ENCODE measurements around the gene B3GLCT.
A peak's percentile ranks its signal among the peaks of the same experiment; 100 is the strongest.
"Not testable (repeated sequence)": the region's sequence is repeated elsewhere in the genome, so short reads cannot be mapped to it uniquely, and the experiment has no call there.

Gene B3GLCT

DNA sequence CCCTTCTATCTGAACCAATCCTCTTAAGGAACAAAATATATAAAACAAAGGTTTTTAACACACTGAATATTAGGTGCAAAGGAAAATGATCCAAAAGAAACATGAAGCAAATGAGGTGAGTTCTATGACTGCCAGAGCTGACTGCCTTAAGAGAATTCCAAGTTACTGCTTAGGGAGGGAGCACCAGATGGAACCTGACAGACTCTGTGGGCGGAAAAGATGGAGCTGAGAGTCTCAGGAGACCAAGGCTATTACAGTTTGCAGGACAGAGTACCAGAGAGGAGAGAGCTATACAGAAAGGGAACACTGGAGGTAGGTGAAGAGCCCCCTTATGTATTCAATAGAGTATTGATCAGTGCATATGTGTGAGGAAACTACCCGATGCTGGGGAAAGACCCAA is 87.2 kb downstream of the B3GLCT start:
- peak in 1 of 2 experiments; percentile 41 for DNase-seq

- DNase-seq: no peak
Measured at GRCh38 chr13:31301119-31301518, 101.3 kb downstream of the B3GLCT start.

GRCh38 chr13:31310356-31310755 is 110.6 kb downstream of the B3GLCT start:
- DNase-seq: no peak

DNA sequence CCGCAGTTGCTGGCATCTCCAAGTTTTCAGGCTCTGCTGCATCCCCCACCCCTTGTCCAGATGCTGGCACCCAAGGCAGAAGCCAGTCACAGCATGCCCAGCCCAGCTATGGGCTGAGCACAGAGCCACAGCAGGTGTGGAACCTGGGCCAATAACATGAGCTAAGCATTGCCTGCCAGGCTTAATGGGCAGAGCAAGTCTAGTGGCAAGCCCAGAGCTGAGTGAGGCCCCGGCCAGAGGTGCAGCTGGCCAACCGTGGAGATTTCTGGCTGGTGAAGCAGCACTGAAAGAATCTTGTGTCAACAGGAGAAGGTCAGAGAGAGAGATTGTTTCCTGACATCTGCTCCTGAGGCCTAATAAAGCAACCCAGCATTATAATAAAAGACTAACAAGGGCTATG is 111.0 kb downstream of the B3GLCT start:
- DNase-seq: no peak

GRCh38 chr13:31311921-31312320 is 112.1 kb downstream of the B3GLCT start:
- no peak for DNase-seq

GRCh38 chr13:31314961-31315360 is 115.2 kb downstream of the B3GLCT start:
- no peak for DNase-seq

GRCh38 chr13:31320946-31321345 is 121.2 kb downstream of the B3GLCT start:
- no peak for DNase-seq

GRCh38 chr13:31321457-31321856 is 121.7 kb downstream of the B3GLCT start:
- DNase-seq: no peak

DNA sequence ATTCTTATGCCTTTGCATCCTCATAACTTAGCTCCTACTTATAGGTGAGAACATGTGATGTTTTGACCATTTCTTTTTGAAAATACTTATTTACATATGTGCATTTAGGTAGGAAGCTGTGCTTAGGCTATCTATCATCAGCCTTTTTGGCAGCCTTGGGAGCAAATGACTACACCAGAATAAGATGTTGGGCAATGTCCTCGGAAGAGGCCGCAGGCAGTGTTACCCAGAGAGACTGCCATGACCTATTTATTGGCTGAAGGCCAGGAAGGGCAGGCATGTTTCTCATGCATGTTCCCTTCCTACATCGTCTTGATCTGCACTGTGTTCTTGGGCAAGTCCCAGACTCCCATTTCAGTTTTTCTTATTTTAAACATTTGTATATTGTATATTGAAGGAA is 122.3 kb downstream of the B3GLCT start:
- DNase-seq: no peak

DNA sequence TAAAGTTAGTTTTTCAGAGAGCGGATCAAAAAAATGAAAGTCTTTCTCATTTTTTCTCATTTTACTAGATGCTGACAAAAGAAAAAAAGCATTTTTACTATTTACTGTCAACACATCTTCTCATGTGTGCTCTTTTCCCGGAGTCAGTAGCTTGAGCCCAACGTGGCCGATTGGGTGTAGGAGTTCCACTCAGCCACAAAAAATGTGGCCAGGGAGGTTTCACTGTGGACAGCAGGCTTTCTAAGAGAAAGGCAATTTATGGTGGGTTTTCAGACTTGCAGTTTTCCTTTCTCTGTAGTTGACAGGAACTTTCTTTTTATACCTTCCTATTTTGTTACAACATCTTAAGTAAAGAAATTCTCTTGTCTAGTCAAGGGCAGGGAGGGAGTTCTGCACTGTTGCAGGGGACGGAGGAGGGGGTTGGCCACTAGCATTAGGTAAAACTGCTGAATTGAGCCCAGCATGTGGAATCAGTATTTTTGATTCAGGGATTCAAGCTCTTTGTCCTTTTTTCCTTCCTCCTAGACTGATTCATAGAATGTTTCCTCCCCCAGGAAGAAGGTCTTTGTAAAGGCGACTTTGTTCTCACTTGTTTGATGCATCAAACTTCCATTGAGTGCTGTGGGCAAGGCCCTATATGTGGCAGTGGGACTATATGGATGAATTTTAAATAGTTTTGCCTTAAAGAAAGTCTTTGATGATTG is 123.1 kb downstream of the B3GLCT start:
- no peak for DNase-seq

GRCh38 chr13:31327182-31327860 is 127.5 kb downstream of the B3GLCT start:
- no peak for DNase-seq

DNA sequence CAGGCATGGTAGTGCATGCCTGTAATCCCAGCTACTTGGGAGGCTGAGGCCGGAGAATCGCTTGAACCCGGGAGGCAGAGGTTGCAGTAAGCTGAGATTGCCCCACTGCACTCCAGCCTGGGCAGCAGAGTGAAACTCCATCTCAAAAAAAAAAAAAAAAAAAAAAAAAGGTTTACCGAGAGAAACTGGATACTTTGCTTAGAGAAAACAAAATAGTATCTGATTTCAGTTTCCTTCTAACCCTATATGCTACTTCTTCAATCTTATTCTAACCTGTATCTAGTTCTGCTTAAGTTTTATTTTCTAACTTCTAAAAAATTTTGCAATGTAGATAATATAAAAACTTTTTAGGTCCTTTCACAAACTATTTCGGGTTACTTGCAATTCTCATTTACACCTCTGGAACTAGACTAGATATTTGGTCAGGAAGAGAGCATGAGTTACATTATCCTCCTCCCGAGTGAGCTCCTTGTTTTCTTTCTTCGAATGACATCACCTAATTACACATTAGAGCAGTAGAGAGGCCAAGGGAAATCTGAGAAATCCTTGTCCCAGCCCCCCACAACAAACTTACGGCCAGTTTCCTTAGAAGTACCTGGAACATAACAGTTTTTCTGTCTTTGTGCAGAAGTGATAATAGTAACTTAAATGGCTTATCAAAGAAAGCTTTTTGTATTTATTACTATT is 128.9 kb downstream of the B3GLCT start:
- no peak for DNase-seq

- no peak for DNase-seq
Measured at GRCh38 chr13:31330236-31330635, 130.5 kb downstream of the B3GLCT start.

DNA sequence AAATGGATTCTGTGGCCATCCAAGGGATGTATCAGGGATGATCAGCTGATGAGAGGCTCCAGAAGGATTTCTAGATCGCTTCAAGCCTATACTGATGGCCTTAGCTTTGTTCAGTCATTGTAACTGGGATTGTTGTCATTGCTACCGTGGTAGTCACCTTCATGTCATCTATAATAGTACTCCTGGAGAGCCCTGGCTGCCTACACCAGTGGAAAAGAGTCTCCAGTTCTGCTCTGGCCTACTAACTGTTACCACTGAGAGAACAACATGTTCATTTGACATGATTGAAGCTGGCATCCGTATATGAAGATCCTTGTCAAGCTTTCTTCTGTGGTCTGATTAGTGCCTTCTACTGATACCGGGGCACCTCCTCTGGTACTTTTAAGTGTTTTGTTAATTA is 131.3 kb downstream of the B3GLCT start:
- DNase-seq: no peak

GRCh38 chr13:31334547-31334946 is 134.8 kb downstream of the B3GLCT start:
- DNase-seq: no peak

DNA sequence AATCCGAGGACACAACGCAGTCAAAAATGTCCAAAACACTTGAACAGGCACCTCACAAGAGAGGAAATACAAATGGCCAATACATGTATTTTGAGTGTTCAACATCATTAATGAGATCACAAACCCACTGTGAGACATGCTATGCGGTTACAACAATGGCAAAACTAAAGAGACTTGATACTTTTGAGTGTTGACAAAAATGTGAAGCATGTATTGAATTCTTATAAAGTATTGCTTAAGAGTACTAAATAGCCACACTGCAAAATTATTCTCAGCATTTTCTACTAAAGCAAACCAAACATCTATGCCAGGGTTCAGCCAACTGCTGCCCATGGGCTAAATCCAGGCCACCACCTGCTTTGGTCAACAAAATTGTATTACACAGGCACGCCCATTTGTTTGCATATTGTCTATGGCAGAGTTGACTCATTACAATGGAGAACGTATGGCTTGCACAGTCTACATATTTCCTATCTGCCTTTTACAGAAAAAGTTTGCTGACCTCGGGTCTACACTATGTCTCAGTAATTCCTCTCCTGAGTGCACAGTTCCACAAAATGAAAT is 135.3 kb downstream of the B3GLCT start:
- no peak for DNase-seq

DNA sequence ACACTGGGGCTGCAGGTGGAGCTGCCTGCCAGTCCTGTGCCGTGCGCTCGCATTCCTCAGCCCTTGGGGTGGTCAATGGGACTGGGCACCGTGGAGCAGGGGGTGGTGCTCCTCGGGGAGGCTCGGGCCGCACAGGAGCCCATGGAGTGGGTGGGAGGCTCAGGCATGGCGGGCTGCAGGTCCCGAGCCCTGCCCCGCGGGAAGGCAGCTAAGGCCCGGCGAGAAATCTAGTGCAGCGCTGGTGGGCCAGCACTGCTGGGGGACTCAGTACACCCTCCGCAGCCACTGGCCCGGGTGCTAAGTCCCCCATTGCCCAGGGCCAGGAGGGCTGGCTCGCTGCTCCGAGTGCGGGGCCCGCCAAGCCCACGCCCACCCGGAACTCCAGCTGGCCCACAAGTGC is 139.8 kb downstream of the B3GLCT start:
- not testable (repeated sequence) for DNase-seq

- not testable (repeated sequence) for DNase-seq
Measured at GRCh38 chr13:31340848-31341247, 141.1 kb downstream of the B3GLCT start.

DNA sequence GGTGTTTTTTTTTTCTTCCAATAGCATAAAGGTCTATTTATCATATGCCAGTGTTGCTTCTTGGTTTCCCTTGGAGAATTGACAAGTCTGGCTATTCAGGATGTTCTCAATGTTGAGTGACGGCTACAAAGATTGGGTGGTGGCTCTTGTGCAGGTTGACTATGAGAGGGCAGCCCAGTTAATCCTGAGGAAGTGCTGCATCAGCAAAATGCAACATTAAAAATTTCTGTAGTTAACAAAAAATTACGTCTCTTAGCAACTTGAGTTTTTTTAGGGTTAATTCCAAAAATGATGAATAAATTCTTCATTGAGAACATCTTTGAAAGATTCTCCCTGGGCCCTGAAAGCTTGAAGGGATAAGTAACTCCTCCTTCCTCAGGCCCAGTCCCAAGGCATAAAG is 147.1 kb downstream of the B3GLCT start:
- DNase-seq: no peak

DNA sequence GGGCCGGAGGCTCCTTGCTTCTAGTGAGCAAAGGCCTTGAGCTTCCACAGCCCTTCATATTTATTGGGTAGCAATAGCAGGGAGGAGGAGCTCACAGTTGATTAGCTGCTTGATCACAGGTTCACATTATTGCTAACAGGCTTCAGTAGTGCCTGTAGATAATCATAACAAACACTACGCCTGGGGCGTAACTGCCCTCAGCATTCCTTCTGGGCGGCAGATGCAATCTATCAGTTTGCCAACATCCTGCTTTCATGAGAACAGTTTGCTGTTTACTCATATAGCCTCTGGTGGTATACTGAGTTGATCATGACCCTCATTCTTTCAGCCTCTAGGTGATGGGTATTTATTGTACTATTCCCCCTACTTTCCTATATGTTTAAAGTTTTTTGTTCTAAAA is 149.4 kb downstream of the B3GLCT start:
- DNase-seq: no peak

DNA sequence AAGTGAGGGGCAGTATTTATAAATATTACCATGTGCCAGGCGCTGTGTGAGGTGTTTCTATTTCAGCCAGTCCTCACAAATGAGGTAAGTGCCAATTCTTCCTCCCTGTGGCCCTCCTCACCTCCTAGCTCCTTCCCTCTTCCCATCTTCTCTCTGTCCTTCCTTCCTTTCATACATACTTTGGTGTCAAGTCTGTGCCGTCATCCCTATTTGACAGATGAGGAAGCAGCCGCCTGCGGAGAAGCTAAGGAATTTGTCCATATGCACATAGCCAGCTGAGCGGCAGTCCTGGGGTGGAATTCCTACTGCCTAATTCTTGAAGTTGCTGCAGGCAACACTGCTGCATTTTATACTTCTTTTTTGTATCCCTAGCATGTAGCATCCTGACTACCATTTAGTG is 150.8 kb downstream of the B3GLCT start:
- DNase-seq: no peak

GRCh38 chr13:31351376-31351775 is 151.6 kb downstream of the B3GLCT start:
- no peak for DNase-seq

- no peak for DNase-seq
Measured at GRCh38 chr13:31352467-31352866, 152.7 kb downstream of the B3GLCT start.

DNA sequence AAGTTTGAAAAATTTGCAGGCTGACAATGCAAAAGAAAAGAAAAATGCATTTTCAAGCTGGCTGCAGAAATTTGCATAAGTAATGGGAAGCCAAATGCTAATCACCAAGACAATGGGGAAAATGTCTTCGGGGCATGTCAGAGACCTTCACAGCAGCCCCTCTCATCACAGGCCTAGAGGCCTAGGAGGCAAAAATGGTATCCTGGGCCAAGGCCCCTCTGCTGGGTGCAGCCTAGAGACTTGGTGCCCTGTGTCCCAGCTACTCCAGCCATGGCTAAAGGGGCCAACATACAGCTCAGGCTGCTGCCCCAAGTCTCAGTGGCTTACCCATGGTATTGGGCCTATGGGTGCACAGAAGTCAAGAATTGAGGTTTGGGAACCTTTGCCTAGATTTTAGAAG is 155.2 kb downstream of the B3GLCT start:
- DNase-seq: no peak
